ENCODE results near the gene GALNT14.

Gene GALNT14

DNA sequence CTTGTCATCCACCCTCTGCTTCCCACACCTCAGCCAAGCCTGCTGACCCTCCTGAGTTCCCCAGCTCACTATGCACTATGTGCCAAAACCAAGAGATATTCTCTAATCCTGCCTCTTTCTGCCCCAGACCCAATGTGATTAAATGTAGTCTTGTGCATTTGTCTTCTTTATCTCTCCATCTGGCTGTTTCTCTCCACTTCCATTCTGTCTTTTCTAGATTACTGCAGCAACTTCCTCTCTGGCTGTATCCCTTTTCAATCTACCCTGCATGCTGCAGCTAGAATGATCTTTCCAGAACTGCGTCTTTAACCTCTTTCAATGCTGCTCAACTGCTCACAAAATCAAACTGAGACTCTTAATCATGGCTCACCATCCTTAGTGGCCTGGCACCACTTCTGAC, 164.1 kb downstream of the GALNT14 start:
- DNase-seq (ENCODE audit: low spot score) = no peak

DNA sequence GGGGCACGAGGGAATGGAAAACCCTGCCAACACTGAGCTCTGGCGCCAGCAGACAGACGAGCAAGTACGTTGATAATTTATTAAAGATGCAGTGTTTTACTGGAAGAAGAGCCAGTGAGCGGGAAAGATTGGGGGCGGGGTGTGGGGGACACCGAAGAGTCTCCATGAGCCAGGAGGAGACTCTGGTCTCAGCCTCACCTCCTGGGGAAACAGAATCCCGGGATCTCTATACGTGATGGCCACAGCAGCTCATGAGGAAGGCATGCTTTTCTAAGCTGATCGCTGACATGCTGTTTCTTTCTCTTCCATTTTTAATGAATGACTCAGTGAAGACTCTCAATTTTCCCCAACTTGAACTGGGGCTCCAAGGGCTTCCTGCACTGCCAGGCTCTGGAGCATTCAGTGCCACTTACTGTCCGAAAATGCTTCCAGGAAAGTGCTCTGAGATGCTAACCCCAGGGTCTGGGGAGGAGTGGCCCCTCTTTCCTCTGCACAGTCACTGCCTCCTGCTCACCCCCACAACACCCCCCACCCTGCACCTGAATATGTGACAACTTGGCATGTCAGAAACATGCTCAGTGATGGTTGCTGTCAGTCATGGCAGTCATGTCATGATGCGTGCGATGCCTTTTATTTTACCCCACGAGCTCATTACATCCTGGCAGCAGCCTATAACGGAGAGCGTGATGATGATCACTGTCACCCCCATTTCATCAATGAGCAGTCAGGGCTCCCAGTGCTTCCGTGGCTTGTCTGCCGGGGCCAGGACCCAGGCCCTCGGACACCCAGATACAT, 166.8 kb downstream of the GALNT14 start:
- DNase-seq (ENCODE audit: low spot score) = no peak

DNA sequence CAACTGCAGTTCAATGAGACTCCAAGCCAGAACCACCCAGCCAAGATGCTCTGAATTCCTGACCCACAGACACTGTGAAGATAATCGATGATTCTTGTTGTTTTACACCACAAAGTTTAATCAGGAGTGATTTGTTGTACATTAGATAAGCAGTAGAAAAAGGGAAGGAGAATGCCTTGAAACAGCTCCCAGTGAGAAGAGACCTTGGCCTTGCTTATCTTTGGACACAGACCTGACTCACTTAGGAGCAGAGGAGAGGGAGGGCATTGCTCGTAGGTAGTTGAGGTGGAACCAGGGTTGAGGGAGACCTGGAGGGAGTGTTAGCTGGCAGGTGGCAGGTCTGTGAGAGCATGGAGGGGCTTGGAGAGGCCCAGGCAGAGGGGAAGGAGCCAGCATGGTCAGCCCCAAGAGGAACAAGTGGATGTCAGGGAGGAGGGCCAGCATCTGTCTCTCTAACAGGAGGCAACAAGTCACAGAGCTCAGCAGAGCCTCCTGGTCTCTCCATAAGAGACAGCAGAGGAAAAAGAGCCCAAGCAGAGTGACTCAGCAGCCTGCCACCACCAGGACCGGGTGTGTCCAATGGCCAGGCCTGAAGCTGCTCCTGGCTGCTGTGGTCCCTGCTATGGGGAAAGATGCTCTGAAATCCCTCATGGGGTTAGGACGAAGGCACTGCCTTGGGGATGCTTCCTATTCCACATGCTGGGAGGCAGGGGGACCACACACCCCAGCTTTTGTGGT, 169.4 kb downstream of the GALNT14 start:
- DNase-seq (ENCODE audit: low spot score) = no peak

DNA sequence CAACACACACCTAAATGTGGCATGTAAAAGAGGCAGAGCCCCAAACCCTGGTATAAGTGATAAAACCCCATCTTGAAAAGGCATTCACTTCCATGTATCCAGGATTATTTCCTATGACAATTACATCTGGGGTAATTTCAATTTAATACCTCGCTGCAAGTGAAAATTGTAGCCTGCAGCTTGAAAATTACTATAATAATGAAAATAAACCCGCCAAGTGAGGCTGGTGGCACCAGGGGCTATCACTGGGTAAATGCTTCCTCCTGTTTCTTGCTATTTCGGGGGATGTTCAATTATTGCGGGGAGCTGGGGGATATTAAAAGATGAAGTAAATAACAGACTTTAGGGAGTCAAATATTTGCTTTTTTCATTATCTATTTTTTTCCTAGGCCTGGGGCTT, 171.5 kb downstream of the GALNT14 start:
- DNase-seq (ENCODE audit: low spot score) = no peak

DNA sequence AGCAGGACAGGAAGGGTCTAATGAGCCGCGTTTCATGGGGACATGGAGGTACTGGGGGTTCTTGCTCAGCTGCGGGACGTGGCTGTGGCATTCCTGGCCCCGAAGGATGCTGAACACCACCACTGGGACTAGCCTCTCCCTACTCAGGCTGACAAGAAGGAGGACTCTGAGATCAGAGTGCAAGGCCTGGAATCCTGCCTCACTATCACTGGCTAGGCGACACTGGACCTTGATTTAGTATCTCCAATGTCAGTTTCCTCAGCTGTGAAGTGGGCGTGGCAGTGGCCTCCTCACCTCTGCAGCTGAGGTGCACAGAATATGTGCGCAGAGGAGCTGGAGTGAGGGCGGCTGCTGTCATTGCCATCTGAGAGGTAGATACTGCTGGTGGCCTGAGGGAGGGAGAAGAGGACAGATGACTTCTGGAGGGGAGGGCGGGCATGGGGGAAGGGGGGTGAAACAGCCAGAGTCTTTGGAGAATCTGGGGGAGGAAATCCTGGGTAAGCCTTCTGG, 173.2 kb downstream of the GALNT14 start:
- DNase-seq (ENCODE audit: low spot score) = no peak

DNA sequence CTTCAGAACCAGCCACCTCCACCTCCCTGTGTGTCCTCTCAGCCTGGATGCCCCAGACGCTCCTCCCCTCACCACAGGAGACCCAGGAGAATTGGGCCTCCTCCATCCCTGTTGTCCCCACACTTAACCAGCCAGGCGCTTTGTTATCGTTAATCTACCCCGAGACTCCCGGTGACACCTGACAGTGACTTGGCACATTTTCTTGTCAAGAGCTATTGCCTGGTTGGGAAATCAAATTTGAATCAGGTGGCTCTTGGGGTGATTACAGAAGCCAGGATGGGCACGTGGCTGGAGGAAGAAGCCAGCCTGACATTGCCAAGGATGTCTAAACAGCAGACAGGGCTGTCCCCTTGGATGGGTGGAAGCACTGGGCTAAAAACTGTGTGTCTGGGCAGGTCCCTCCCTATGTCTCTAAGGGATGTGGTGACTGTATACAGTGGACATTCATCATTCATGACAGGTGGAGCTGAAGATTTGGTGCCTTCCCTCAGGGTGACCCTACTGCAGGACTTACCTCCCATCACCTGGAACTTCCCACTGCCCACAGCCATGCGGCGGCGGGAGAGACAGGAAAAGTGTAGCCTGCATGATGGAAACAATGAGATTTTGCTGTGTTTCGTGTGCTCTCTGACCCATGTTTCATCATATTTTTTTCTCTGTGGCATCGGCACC, 173.8 kb downstream of the GALNT14 start:
- DNase-seq (ENCODE audit: low spot score) = no peak

DNA sequence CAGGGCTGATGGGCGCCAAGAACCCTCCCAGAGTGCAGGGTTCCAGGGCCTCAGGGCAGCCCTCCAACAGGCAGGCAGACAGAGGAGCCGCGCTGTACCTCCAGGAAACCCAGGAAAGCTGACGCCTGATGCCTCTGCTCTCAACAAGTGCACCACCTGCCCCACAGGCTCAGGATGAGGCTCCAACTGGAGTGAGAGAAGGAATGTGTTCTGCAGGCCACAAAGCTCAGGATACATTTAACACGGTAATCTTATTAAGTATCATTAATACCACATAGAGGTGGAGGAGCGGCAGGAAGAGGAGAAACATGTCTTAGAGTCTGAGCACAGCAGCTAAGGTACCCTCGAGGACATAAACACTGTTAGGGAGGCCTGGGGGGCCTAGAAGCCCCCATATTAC, 175.1 kb downstream of the GALNT14 start:
- no peak for DNase-seq (ENCODE audit: low spot score)

DNA sequence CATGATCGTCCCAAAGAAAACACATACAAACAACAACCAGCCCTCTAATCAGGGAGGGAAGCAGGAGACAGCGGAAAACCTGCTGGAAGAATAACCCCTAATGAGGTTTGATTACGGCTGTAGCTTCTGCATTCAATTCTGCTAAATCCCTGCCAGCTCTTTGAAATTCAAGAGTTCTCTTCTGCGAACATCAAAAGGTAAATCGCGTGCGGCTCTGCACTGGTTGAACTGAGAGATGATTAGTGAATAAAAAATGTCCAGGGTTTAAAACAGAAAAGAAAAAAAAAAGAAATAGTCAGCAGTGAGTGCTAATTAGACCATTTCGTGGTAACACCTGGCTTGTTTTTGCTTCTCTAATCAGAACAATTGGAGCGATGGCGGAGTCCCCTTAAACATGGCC, 178.0 kb downstream of the GALNT14 start:
- no peak for DNase-seq (ENCODE audit: low spot score)

DNA sequence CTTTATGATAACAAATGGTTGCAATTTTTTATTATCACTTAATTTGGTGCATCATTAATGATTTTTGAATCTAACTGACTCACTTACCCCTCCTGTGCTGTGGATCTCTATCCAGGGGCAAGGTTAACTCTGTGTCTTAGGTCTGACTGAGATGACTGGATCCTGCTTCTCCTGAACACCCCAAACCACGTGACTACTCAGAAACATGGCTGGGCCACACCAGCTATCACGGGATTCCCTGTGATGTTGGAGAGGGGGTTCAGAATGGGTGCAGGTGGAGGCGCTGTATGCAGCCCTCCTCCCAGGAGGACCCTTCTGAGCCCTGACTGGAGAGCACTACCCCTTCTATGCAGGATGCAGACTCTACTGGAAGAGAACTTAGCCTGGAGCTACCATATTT, 178.6 kb downstream of the GALNT14 start:
- no peak for DNase-seq (ENCODE audit: low spot score)

DNA sequence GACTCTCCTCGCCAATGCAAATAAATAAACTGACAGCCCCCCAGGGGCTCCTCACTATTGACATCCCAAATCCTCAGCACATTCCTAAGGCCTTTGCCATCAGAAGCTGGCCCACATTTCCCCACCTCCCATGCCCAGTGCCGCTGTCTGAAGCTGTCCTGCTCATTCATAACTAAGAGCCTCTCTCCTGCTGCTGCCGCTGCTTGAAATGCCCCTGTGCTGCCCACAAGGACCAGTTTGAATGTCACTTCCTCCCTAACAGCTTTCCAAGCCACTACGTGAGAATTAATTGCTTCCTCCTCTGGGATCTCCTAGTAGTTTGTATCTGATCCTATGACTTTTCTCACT, 179.3 kb downstream of the GALNT14 start:
- DNase-seq (ENCODE audit: low spot score) = no peak

DNA sequence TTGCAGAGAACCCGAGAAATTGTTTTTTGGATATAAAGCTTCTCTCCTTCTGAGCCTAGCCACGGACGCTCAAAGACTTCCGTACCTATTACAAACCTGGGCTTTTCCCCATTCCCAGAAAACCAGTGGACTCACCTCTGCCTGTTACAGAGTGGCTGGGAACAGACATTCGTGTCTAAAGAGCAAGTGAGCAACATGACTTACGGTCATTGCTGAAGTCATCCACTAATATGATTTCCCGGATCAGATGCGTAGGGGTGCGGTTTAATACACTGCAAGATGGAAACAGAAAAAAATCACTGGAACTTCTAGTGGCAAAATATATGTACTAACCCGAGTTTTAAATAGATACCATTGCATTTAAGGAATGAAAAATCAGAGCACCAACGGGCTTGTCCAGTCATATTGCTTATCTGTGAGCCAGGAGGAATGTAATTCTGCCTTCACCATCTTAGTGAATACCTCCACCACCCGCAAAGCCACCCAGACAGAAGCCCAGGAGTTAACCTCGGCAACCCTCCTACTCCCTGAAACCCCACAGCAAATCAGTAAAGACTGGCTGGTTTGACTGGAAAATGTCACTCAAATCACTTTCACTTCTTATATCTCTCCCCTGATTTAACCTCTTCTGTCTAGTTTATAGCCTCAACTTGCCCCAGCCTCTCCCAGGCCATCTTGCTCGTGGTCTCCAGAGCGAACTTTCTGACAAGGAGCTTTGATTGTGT, 179.9 kb downstream of the GALNT14 start:
- DNase-seq (ENCODE audit: low spot score) = no peak

DNA sequence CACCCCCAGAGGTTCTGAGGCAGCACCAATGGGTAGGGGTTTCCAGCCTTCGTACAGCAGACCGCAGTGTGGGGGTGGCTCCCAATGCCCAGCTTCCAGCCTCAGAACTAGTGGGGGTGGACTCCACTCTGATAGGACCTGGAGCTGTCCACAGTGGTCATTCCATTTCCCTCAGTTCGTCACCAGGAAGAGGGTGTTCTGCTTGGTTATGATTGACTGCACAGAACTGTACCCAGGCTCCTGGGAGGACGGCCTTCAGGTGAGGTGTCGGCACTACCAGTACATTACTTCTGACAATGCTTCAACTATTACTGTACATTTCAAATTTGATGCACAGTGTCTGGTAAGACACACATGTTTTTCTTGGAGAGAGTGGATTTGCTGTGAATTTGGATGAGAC, 180.6 kb downstream of the GALNT14 start:
- no peak for DNase-seq (ENCODE audit: low spot score)

DNA sequence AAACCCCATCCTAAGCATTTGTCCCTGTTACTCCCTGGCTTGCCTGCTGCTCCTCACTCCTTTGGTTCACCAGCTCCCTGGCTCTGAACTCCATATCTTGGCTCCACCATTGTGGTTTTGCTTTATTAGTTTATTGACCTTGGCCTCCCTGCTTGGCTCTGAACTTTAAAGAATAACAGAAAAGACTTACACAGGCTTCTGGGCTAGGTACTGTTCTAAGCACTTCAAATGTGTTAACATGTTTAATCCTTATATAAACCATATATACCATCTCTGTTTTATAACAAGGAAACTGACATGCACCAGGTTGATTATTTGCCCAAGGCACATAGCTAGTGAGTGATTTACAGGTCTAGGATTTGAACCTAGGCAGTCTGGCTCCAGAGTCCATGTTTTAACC, 181.2 kb downstream of the GALNT14 start:
- no peak for DNase-seq (ENCODE audit: low spot score)

DNA sequence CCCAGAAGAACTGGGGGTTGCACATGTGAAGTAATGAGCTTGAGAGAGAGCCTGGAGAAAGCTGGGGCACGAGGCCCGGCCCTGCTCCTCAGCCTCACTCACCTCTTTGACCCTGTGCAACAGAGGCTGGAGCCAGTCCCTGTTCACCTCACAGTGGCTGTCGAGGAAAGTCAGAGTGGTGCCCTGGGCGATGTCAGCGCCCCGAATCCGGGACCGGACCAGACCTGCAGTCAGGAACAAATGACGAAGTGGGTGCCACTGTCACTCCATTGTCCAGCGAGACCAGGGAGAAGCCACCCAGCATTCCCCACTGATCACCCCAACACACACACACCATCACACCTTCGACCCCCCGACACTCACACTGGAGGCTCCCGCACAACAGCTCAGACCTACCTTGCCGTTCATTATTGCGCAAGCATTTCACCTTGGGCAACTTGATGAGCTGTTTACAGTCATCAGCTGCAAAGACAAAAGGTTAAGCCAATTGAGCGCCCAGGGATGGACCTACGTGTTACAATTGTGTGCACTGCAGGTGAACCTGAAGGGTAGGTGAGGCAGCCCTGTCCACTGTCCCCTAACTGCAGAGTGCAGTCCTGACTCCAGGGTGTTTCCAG, 182.6 kb downstream of the GALNT14 start:
- no peak for DNase-seq (ENCODE audit: low spot score)

DNA sequence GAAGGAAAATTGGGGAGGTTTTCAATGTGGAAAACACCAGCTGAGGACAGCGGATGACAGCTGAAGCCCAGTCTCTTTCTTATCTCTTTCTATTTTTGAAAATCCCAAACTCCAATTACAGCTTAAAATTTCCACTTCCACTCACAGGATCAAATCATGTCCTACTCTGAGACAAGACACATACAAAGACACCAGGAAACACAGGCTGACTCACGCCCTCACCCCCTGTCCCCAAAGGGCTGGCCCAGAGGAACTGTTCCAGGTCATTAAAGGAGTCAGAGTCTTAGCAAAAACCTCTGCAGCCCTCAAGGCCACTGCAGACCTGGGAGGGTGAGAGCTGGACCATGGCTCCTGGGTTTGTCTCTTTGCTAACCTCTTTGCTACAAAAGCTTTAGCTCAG, 187.9 kb downstream of the GALNT14 start:
- no peak for DNase-seq (ENCODE audit: low spot score)

DNA sequence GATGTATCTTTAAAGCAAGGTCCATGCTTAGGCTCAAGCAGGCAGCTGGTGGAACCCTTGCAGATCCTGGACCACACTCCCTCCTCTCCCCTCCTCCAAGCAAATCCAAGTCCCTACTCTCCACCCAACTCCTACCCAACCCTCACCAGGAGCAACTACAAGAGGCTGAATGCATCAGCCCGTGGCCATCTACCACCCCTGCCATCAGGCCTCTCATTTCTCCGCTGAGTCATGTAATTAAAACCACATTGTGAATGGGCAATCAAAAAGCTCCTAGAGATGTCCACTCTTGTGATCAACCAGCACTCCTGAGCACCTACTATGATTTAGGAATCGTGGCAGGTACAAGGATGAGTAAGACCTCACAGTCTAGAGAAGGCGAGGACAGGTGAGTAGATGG, 188.8 kb downstream of the GALNT14 start:
- no peak for DNase-seq (ENCODE audit: low spot score)

DNA sequence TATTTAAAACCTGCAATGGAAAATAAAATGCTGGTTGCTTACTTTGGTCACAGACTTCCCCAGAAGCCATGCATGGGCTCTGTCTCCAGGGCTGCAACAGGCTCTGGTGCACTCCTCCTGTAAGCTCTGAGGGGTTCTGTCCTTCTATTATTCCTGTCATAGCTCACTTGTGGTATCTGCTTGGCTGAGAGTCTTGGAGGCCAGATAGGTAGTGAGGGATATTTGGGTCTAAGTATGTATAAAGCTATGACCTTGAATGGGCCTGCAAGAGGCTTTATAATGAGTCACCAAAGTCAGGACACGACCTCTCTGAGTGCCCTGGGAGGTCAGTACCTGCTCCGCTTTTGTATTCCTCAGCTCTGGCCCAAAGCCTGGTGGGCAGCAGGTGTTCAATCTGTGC, 189.4 kb downstream of the GALNT14 start:
- DNase-seq (ENCODE audit: low spot score) = peak; percentile 40

DNA sequence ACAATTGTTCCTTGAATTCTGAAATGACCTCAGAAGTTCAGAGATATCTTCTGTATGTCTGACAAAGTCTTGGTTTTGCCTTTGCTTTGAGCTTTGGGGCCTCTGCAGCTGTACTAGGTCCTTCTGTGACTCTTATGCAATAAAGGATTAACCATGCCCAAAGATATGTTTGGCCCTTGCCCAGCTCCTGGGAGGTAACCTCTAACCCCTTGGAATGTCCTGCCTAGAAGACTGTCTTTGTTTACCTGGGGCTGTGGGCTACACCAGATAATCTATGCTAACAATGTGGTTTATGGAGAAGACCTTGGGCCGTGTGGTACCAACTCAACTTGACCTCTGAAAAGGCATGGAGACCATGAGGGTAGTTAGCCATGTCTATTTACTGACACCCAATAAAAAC, 190.1 kb downstream of the GALNT14 start:
- DNase-seq (ENCODE audit: low spot score) = no peak

DNA sequence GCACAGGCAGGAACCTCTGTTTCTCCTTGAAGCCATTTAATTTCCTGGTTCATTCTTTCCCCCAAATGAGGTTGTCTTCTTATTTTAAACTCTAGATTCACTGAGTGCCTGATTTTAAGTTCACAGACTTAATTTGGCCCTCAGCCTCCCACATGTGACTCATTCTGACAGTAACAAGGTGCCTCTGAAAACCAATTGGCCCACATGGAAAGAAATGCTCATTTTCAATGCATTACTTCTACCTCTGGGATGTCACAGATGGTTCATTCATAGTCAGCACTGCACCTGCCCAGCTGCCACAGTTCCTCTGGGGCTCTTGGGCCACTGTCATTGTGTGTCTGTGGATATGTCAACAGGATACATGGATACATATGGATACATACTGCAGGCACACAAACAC, 190.6 kb downstream of the GALNT14 start:
- no peak for DNase-seq (ENCODE audit: low spot score)

DNA sequence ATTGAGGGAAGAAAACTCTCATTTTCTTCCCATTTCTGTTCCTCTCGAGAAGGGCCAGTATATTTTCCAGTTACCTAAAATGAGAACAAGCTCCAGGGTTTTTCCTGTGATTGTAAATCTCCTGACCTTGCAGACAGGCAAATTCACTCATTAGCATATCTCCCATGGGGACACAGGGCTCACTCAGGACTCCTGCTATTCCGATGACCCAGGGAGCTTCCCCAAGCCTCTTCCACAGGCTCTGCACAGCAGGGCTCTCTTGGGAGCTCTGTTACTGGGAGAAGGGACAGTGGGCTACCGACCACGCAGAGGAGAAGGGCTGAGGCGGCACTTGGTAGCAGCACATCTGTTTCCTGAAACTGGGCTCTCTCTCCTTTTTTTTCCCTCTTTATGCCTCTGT, 195.8 kb downstream of the GALNT14 start:
- DNase-seq (ENCODE audit: low spot score) = no peak

DNA sequence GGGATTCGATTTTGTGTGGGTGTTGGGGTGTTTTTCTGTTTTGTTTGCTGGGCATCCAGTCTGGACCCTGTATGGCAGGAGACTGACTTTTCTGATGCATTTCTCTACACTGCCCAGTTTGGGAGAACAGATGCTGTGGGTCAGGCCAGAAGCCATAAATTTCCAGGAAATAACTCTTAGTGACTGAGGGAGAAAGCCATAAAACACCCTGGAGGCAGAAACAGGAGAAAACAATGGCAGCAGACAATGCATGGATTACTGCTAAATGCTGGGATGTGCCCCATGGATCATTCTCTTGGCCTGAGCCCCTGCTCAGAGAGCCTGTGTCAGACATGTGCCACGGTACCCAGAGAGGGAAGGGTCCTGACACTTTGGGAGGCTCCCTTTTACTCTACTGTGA, 197.4 kb downstream of the GALNT14 start:
- DNase-seq (ENCODE audit: low spot score) = no peak

DNA sequence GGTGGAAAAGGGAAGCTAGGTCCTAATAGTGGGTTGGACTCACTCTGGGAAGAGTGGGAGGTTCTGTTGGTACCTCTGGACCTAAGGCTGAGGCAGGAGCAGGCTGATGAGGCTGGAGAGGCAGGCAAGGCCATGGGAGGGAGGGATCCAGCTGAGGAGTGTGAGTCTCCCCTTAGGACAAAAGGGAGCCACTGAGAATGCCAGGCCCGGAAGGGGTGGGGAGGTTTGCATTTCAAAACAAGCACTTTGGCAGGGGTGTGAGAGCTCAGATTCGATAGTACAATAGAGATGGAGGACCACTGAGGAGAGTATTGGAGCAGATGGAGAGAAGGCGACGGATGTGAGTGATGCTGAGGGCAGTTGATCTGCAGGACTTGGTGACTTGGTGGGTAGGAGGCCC, 198.9 kb downstream of the GALNT14 start:
- DNase-seq (ENCODE audit: low spot score) = no peak

Measured in cerebellar cortex (tissue), 1 donor.